Fibroblast of pulmonary artery (primary cell): ENCODE data around the gene TFEB.

Experiments
- DNase-seq: peaks from one replicate; pipeline ENCODE4 v3.0.0-alpha.2; 2010; ENCODE audit warnings: low read depth
- H3K4me3 ChIP-seq: replicated peaks from 2 replicates; pipeline ENCODE4 v1.5.1; 2011; ENCODE audit warnings: low read depth, mild to moderate bottlenecking, control low read depth, low read length, moderate library complexity
- TF ChIP-seq, protein P1 (sequence below): IDR thresholded peaks from 2 replicates; pipeline ENCODE4 v1.5.1; 2011; ENCODE audit warnings: mild to moderate bottlenecking, control low read depth, low read length, inconsistent platforms; ENCODE audit errors: missing control alignments

Gene TFEB

DNA sequence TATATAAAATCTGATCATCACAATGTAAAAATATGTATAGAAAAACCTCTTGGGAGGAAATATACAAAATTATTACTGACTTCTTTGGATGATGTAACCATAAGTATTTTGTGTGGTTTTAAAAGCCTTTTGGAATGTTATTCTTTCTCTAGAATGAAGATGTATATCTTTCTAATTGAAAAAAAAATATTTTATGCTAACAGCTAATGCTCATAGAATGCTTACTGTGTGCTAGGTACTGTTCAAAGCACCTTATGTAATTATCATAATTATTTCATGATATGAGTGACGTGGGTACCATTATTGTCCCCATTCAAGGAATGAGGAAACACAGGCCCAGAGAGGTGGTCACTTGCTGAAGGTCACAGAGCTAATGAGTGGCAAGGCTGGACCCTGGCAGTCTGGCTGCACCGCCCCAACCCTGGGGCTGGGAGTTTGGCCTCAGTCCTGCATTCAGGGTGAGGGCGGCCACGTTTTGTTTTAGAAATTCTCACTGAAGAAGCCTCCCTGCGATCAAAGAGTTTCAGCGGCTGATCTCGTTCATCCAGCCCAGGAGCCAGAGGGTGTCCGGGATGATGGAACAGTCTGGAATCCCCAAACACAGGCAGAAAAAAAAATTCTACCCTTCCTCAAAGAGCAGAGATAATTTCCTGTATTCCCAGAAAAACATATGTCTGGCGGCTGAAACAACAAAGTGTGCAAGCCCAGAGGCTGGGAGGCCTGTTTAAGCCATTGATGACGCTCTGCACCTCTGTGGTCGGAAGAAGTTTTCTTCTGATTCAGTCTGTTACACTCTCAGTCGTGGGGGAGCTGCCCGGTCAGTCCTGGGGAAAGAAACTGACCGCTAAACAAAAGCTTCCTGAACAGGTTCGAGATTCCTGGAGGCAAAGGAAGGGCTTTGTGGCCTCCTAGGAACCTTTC, 37.3 kb downstream of the TFEB start:
- TF ChIP-seq, protein P1, sequence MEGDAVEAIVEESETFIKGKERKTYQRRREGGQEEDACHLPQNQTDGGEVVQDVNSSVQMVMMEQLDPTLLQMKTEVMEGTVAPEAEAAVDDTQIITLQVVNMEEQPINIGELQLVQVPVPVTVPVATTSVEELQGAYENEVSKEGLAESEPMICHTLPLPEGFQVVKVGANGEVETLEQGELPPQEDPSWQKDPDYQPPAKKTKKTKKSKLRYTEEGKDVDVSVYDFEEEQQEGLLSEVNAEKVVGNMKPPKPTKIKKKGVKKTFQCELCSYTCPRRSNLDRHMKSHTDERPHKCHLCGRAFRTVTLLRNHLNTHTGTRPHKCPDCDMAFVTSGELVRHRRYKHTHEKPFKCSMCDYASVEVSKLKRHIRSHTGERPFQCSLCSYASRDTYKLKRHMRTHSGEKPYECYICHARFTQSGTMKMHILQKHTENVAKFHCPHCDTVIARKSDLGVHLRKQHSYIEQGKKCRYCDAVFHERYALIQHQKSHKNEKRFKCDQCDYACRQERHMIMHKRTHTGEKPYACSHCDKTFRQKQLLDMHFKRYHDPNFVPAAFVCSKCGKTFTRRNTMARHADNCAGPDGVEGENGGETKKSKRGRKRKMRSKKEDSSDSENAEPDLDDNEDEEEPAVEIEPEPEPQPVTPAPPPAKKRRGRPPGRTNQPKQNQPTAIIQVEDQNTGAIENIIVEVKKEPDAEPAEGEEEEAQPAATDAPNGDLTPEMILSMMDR: no peak
- no peak overlapping the region for H3K4me3 ChIP-seq
- DNase-seq: peak; percentile 93

DNA sequence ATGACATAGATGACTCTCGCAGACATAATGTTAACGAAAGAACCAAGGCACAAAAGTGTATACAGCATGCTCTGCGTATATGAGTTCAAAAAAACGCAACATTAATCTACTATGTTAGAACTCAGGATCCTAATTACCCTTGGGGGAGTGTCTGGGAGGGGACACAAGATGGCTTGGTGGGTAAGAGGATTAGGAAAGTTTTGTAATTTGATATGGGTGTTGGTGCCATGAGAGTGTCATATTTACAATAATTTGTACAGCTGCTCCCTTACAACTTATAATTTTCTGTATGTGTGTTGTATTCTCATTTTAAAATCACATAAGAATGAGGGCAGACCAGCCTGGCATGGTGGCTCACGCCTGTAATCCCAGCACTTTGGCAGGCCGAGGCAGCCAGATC, 38.6 kb downstream of the TFEB start:
- DNase-seq: no peak
- H3K4me3 ChIP-seq: no peak overlapping the region
- TF ChIP-seq, protein P1: no peak

DNA sequence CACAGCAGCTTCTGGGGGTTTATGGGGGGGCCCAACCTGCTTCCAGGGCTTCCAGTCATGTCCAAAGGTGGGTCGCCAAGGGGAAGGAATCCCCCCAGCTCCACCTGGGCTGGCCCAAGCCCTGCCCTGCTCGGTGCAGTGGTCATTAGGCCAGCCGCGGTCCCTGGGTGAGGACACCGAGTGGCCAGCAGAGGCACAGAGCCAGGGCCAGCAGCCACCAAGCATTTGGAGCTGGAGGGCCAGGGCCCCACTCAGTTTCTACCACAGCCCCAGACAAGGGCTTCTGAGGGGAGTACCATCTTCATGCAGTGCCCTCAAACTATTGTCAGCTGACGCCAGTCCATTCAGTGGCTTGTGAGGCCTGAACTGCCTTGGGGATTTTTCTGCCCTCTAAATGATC, 39.6 kb downstream of the TFEB start:
- TF ChIP-seq, protein P1: no peak
- no peak overlapping the region for H3K4me3 ChIP-seq
- no peak for DNase-seq

DNA sequence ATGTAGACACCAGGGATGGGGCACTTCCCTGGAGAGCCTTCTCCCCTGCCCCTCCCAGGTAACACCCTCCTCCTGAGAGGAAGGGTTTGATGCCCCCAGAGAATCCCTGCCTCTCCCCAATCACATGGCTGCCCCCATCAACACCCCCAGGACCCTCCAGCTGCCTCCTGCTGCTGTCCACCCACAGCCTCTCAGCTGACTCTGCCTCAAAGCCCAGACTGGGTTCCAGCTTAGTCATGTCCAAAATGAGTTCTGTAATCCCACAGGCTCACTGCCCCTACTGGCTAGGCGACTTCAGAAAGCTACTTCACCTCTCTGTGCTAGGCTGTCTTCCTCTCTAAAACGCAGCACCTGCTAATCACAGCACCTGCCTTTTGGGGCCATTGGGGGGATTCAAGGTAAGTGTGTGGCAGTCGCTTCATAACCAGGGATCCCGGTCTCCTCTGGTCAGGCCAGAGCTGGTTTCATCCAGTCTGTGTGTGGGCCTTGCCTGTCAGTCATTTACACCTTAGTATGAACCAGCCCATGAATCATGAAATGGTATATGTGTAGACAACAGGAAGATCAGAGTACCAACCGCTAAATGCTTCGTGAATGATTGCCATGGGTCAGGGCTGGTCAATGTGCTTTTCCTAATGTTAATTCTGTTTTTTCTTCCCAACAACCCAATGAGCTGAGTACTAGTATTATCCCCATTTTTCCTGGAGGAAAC, 40.4 kb downstream of the TFEB start:
- DNase-seq: peak; percentile 14
- TF ChIP-seq, protein P1: no peak
- no peak overlapping the region for H3K4me3 ChIP-seq

DNA sequence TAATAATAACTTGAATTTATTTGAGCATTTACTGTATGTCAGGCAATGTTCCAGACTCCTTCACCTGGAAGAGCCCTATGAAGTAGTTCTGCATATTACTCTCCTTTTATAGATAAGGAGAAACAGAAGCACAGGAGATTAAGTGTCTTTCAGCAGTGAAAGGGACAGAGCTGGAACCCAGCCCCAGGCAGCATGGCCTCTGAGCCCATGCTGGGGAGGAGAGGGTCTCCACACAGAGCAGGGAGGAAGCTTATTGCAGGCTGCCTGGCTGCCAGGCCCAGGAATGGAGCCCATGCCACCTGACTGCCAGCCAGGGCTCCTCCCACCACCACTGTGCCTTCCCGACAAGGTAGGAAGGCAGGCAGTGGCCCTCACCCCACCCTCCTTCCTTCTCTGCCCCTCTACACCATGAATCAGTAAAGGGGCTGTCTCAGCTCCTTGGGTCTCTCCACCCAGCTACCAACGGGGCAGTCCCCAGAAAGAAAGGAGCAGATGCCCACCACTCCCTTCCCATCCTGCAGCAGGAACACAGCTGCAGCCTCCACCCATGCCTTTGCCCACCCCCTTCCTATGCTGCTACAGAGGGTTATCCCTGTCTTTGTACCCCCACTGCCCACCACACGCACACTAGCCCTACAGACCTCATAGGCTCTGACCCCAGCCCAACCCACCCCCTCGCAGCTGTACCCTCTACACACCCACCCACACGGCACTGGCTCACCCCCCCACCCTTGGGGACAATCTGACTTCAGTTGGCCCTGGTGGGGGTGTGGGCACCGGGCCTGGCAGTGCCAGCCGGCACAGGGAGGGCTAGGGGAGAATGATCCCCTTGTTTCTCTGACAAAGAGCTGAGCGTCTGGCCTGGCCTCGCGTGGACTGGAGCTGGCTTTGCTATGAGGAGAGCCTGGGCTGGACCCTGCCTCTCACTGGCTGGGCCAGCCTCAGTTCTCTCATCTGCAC, 41.8 kb downstream of the TFEB start:
- H3K4me3 ChIP-seq: no peak overlapping the region
- TF ChIP-seq, protein P1: no peak
- no peak for DNase-seq

DNA sequence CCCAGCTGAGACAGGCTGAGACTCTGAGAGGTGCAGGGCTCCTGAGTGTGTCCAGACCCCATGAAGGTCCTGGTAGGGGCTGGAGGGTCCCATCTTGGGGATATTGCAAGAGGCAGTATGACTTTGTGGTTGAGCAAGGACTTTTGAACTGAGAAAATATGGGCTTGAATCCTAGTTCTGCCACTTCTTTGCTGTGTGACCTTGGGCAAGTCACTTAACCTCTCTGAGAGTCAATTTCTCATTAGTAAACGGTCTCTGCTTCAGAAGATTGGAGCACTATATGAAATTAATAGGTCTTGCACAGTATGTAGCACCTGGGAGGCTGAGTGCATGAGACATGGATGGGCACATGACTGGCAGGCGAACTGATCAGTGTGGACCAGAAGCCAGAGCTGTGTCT, 42.7 kb downstream of the TFEB start:
- DNase-seq: no peak
- TF ChIP-seq, protein P1: no peak
- H3K4me3 ChIP-seq: no peak overlapping the region
